ENCODE measurements around the gene MRPL49. TPM values are rescaled to one million over a fixed set of nuclear protein-coding genes. Genes with fewer than 3 reads are reported as not detected.
"Not testable (repeated sequence)": the region's sequence is repeated elsewhere in the genome, so short reads cannot be mapped to it uniquely, and the experiment has no call there.

The MRPL49 gene
- total RNA-seq, 2 experiments from 2014 or later = 58.5 to 62.5 TPM

GRCh38 chr11:65135633-65136145 lies 13.6 kb downstream of the MRPL49 start:
- H3K27ac Mint-ChIP-seq = peak overlapping the region; percentile 97
- intact Hi-C loops (cut with DNase I, micrococcal nuclease) = loop anchor here (1.0 to 2.0 kb wide), 7 partner anchors 45 to 357 kb away; partner anchors contain the start of genes CAPN1 (in 2 of the 2), ATG2A (in 1 of the 2), POLA2 (in 1 of the 2) and SAC3D1 (in 1 of the 2)
- POLR2A ChIA-PET = interaction anchor here (0.6 to 3.2 kb wide), 11 partner anchors 14 to 286 kb away, joined by 3 to 19 read pairs (median 4); partner anchors contain the start of genes CAPN1, DPF2, FAU and MRPL49
- no peak for DNase-seq
- peak overlapping the region; percentile 97 for H3K4me3 Mint-ChIP-seq
- H3K27me3 Mint-ChIP-seq = no peaks in the 10 kb centered on the region
- no peak for ATAC-seq
- H3K9me3 Mint-ChIP-seq (ENCODE audit: low read depth) = no peaks in the 10 kb centered on the region
- peaks cover 27% of the 10 kb centered on the region for H3K4me1 Mint-ChIP-seq
- H3K36me3 Mint-ChIP-seq (ENCODE audit: low read depth) = peaks cover 12% of the 10 kb centered on the region
- CTCF ChIA-PET = interaction anchor here (0.6 to 2.6 kb wide), 19 partner anchors 8 to 447 kb away, joined by 3 to 15 read pairs (median 4); partner anchors contain the start of genes ARL2, CAPN1, FAU and MRPL49

GRCh38 chr11:65136515-65137096 lies 14.5 kb downstream of the MRPL49 start:
- DNase-seq (no peak), ATAC-seq (no peak)
- Mint-ChIP-seq H3K36me3 (ENCODE audit: low read depth) (peaks cover 6% of the 10 kb centered on the region), H3K4me1 (peaks cover 24% of the 10 kb centered on the region), H3K27me3 (no peaks in the 10 kb centered on the region), H3K27ac (peak overlapping the region; percentile 89), H3K4me3 (peak overlapping the region; percentile 97), H3K9me3 (ENCODE audit: low read depth) (no peaks in the 10 kb centered on the region)
- intact Hi-C loops (cut with DNase I, micrococcal nuclease) = no loop called here
- ChIA-PET CTCF (interaction anchor here (0.6 to 2.5 kb wide), 4 partner anchors 11 to 195 kb away, joined by 3 to 15 read pairs (median 4); partner anchors contain the start of genes FAU and MRPL49), POLR2A (interaction anchor here (0.6 to 2.4 kb wide), 7 partner anchors 15 to 1158 kb away, joined by 3 to 19 read pairs (median 3); partner anchors contain the start of genes FAU, MRPL49, POLA2 and ZNHIT2)

GRCh38 chr11:65141896-65142494 lies 19.9 kb downstream of the MRPL49 start:
- no peaks in the 10 kb centered on the region for H3K36me3 Mint-ChIP-seq (ENCODE audit: low read depth)
- H3K27ac Mint-ChIP-seq = no peak overlapping the region
- no peaks in the 10 kb centered on the region for H3K9me3 Mint-ChIP-seq (ENCODE audit: low read depth)
- H3K4me3 Mint-ChIP-seq = no peak overlapping the region
- ChIA-PET CTCF (no interaction called here), POLR2A (no interaction called here)
- intact Hi-C loops (cut with DNase I, micrococcal nuclease) = no loop called here
- H3K4me1 Mint-ChIP-seq = no peaks in the 10 kb centered on the region
- DNase-seq (no peak), ATAC-seq (no peak)
- H3K27me3 Mint-ChIP-seq = no peaks in the 10 kb centered on the region

GRCh38 chr11:65147352-65148075 lies 25.4 kb downstream of the MRPL49 start:
- Mint-ChIP-seq H3K4me1 (peaks cover 6% of the 10 kb centered on the region), H3K27ac (no peak overlapping the region), H3K9me3 (ENCODE audit: low read depth) (no peaks in the 10 kb centered on the region), H3K36me3 (ENCODE audit: low read depth) (no peaks in the 10 kb centered on the region), H3K27me3 (no peaks in the 10 kb centered on the region), H3K4me3 (no peak overlapping the region)
- ChIA-PET CTCF (interaction anchor here (0.5 to 1.1 kb wide), 4 partner anchors 10 to 699 kb away, joined by 3 to 4 read pairs (median 3); no protein-coding TSS in a partner anchor), POLR2A (no interaction called here)
- intact Hi-C loops (cut with DNase I, micrococcal nuclease) = no loop called here
- ATAC-seq = no peak
- DNase-seq = no peak

- no peak overlapping the region for H3K27ac Mint-ChIP-seq
- H3K36me3 Mint-ChIP-seq (ENCODE audit: low read depth) = no peaks in the 10 kb centered on the region
- CTCF ChIA-PET = interaction anchor here (1.1 kb wide), 1 partner anchor 25 kb away, joined by 3 read pairs; no protein-coding TSS in a partner anchor
- DNase-seq (no peak), ATAC-seq (no peak)
- POLR2A ChIA-PET = interaction anchor here (0.7 kb wide), 2 partner anchors 55 to 96 kb away, joined by 3 to 4 read pairs; no protein-coding TSS in a partner anchor
- H3K4me3 Mint-ChIP-seq = no peak overlapping the region
- no peaks in the 10 kb centered on the region for H3K27me3 Mint-ChIP-seq
- H3K9me3 Mint-ChIP-seq (ENCODE audit: low read depth) = no peaks in the 10 kb centered on the region
- peaks cover 6% of the 10 kb centered on the region for H3K4me1 Mint-ChIP-seq
- intact Hi-C loops (cut with DNase I, micrococcal nuclease) = no loop called here
These were observed 26.5 kb downstream of the MRPL49 start for GRCh38 chr11:65148657-65149056.

- CTCF ChIA-PET = interaction anchor here (1.1 kb wide), 1 partner anchor 75 kb away, joined by 3 read pairs; no protein-coding TSS in a partner anchor
- H3K4me3 Mint-ChIP-seq; H3K27me3 Mint-ChIP-seq; POLR2A ChIA-PET; intact Hi-C loops (cut with DNase I, micrococcal nuclease); DNase-seq; H3K4me1 Mint-ChIP-seq; ATAC-seq; H3K27ac Mint-ChIP-seq; H3K36me3 Mint-ChIP-seq (ENCODE audit: low read depth); H3K9me3 Mint-ChIP-seq (ENCODE audit: low read depth): not testable (repeated sequence)
These were observed 28.0 kb downstream of the MRPL49 start for GRCh38 chr11:65150131-65150508.

- Mint-ChIP-seq H3K36me3 (ENCODE audit: low read depth) (no peaks in the 10 kb centered on the region), H3K4me3 (no peak overlapping the region), H3K27ac (no peak overlapping the region), H3K27me3 (no peaks in the 10 kb centered on the region), H3K4me1 (peaks cover 6% of the 10 kb centered on the region), H3K9me3 (ENCODE audit: low read depth) (no peaks in the 10 kb centered on the region)
- ATAC-seq (peak; percentile 95), DNase-seq (peak; percentile 69)
- CTCF ChIA-PET = no interaction called here
- intact Hi-C loops (cut with DNase I, micrococcal nuclease) = no loop called here
- POLR2A ChIA-PET = no interaction called here
These were observed 28.6 kb downstream of the MRPL49 start for GRCh38 chr11:65150509-65151299.

GRCh38 chr11:65151331-65151899 lies 29.3 kb downstream of the MRPL49 start:
- no peaks in the 10 kb centered on the region for H3K36me3 Mint-ChIP-seq (ENCODE audit: low read depth)
- H3K4me3 Mint-ChIP-seq = no peak overlapping the region
- H3K27ac Mint-ChIP-seq = no peak overlapping the region
- CTCF ChIA-PET = interaction anchor here (0.5 kb wide), 1 partner anchor 284 kb away, joined by 3 read pairs; no protein-coding TSS in a partner anchor
- intact Hi-C loops (cut with DNase I, micrococcal nuclease) = no loop called here
- peaks cover 6% of the 10 kb centered on the region for H3K4me1 Mint-ChIP-seq
- DNase-seq = no peak
- H3K9me3 Mint-ChIP-seq (ENCODE audit: low read depth) = no peaks in the 10 kb centered on the region
- no peaks in the 10 kb centered on the region for H3K27me3 Mint-ChIP-seq
- POLR2A ChIA-PET = no interaction called here
- no peak for ATAC-seq

GRCh38 chr11:65152122-65152521 lies 30.0 kb downstream of the MRPL49 start:
- no peak for DNase-seq
- Mint-ChIP-seq H3K27ac (no peak overlapping the region), H3K36me3 (ENCODE audit: low read depth) (no peaks in the 10 kb centered on the region), H3K4me1 (peaks cover 6% of the 10 kb centered on the region), H3K4me3 (no peak overlapping the region), H3K9me3 (ENCODE audit: low read depth) (no peaks in the 10 kb centered on the region), H3K27me3 (no peaks in the 10 kb centered on the region)
- intact Hi-C loops (cut with DNase I, micrococcal nuclease) = no loop called here
- no peak for ATAC-seq
- POLR2A ChIA-PET = no interaction called here
- CTCF ChIA-PET = interaction anchor here (0.6 kb wide), 2 partner anchors 45 to 85 kb away, joined by 3 to 6 read pairs; no protein-coding TSS in a partner anchor

GRCh38 chr11:65156256-65156655 lies 34.1 kb downstream of the MRPL49 start:
- H3K27ac Mint-ChIP-seq = no peak overlapping the region
- no peaks in the 10 kb centered on the region for H3K4me1 Mint-ChIP-seq
- no peak overlapping the region for H3K4me3 Mint-ChIP-seq
- no peaks in the 10 kb centered on the region for H3K36me3 Mint-ChIP-seq (ENCODE audit: low read depth)
- ChIA-PET POLR2A (no interaction called here), CTCF (no interaction called here)
- H3K27me3 Mint-ChIP-seq = no peaks in the 10 kb centered on the region
- no peak for ATAC-seq
- intact Hi-C loops (cut with DNase I, micrococcal nuclease) = no loop called here
- no peak for DNase-seq
- no peaks in the 10 kb centered on the region for H3K9me3 Mint-ChIP-seq (ENCODE audit: low read depth)

All from activated CD4-positive, alpha-beta T cell treated with anti-CD3 and anti-CD28 coated beads for 36 hours (primary cell).